Umbilical cord (tissue), 2 donors: Measurements from ENCODE around the gene TSC22D3. TPM values are rescaled to one million over a fixed set of nuclear protein-coding genes. Genes with fewer than 3 reads are reported as not detected.
"Not testable (repeated sequence)": the region's sequence is repeated elsewhere in the genome, so short reads cannot be mapped to it uniquely, and the experiment has no call there.

Source experiments
- DNase-seq: peaks from one replicate; pipeline ENCODE4 v3.0.0-alpha.2; 2015; ENCODE audit warnings: low spot score
- total RNA-seq: library from RNA; depleted of rRNA; stranded (reverse); fragments of >200 nt; gene quantifications from one replicate; pipeline ENCODE4 v1.2.3, GENCODE V29; 2014; ENCODE audit warnings: low replicate concordance; ENCODE audit not compliant: insufficient read depth

Gene TSC22D3
- total RNA-seq, 1 donor from 2014 or later, result 214 TPM

DNA sequence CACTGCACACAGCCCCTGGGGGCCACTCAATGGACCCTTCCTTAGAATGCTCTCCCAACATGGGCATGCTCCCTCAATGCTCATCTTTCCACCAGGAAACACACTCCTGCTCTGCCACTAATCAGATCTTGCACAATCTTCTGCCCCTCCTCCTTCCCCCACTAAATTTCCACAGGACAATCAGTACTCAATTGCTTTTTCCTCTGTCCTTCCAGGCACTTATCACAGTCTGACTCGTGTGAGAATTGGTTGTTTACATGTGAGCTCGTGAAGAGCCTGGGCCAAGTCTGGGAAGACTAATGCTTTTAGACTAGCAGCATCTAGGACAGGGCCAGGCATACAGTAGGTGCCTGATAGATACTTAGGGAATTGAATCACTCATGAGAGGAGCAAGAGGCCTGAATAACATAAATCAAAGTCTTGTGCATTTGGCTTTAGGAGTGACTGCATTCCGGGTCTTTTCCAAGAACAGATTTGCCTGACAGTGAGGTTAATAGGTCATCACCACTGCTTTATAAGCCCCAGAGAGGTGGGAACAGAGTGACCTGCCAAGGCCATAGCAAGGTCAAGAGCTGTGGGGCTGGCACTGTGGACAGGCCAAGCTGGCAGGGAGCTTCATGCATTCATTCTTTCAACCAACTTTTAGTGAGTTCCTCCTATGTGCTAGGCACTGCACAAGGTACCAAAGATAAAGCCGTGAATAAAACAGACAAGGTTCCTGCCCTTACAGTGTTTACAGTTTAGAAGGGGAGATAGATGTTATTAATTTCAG lies 92.3 kb downstream of the TSC22D3 start:
- DNase-seq, result no peak

DNA sequence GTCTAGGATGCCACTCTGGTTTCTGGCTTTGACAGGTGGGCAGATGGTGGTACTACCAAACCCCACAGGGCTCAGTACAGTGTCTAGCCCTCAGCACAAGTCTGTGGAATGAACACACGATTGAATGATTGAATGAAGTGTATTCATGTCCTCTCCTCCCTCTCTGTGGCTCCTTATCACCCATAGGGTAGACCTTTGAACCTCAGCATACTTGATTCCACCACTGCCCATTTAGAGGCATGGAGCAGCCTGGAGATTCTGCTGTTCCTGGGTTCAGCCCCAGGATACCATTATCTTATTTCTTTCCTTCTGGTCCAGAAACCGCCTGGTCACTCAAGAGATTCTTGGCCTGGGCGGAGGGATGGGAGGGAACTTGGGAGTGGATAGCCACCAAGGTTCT lies 93.3 kb downstream of the TSC22D3 start:
- DNase-seq, result no peak

DNA sequence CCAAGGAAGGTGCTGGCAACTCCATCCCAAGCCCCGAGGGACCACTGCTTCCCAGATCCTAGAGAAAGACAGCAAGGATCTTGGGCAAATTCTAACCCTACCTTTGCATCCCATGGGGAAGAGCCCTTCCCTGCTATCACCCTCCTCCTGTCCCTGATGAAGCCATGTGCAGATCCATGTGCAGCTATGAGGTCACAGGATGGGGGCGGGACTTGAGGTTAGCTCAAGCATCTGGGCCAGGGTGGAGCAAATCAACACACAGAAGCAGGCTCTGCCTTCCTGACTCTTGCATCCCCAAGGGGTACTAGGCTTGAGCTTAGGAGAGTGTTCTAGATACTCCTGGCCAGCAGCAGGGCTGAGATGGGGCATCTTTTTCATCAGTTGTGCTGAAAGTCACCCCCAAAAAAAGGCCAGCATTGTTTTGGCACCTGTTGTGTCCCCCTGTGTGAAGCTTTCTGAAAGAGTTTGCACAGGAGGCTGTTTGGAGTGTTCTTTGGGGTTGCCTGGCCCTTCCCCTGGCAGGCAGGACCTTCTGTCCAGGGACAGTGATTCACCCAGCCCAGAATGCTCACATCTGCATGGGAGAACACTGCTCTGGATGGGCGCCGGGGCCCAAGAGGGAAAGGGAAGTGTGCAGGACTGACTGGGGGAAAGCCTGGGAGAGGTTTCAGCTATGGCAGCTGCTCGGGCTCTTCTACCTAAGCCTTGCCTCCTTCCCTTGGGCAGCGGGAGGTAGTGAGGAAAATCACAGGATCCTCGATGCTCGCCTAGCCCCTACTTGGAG lies 96.4 kb downstream of the TSC22D3 start:
- DNase-seq, result no peak

- no peak for DNase-seq
These were observed 97.7 kb downstream of the TSC22D3 start for GRCh38 chrX:107677909-107678308.

GRCh38 chrX:107677501-107677901 lies 98.1 kb downstream of the TSC22D3 start:
- DNase-seq, result no peak

GRCh38 chrX:107676559-107677378 lies 98.8 kb downstream of the TSC22D3 start:
- DNase-seq, result peak; percentile 87

- peak; percentile 71 for DNase-seq
These were observed 99.6 kb downstream of the TSC22D3 start for GRCh38 chrX:107675823-107676555.

DNA sequence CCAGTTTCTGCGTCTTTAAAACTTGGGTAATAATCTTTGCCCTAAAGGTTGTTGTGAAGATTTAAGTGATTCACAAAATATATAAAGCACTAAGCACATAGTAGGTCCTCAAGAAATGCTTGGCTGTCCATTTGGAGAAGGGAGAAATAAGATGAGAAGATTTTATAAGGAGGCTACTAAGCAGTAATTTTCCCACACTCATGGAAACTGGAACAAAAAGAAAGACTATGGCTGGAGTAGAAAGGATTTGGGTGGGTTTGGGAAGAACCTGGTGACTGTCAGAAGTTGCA lies 100.3 kb downstream of the TSC22D3 start:
- no peak for DNase-seq

DNA sequence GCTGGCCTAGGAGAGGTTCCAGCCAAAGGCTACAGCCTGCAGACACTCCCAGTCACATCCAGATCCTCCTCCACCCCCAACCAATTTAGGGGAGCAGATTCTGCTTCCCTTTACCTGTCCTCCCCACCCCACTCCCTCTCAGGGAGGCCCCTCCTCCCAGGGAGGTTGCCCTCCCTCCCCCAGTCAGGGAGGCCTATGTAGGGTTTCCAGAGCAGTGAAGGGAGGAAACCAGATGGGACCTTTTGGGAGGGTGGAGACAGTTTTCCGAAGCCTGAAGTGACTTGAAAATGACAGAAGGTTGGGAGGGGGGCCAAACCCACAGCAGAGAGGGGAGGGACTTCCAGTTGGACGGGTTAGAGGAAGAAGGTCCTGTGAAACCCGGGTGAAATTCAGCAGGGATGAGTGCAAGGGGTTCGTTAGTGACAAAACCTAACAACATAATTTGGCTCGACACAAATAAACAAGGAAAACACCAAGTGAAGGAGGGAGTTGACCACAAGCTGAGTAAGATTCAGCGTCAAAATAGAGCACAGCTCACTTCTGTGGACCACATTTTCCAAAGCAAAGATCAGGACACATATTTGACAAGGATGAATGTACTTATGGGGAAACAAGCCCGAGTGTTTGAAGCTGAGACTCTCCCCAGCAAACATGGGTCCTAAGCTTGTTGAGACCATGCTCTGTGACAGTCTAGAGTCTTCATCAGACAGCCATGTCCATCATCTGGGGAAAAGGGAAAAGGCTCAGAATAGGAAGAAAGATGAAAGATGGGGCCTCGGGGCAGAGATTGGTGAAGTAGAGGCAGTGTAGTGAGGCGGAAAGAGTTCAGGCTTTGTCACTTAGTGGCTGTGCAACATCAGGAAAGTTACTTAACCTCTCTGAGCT lies 100.9 kb downstream of the TSC22D3 start:
- DNase-seq, result peak; percentile 63

GRCh38 chrX:107673933-107674479 lies 101.6 kb downstream of the TSC22D3 start:
- DNase-seq, result peak; percentile 72

DNA sequence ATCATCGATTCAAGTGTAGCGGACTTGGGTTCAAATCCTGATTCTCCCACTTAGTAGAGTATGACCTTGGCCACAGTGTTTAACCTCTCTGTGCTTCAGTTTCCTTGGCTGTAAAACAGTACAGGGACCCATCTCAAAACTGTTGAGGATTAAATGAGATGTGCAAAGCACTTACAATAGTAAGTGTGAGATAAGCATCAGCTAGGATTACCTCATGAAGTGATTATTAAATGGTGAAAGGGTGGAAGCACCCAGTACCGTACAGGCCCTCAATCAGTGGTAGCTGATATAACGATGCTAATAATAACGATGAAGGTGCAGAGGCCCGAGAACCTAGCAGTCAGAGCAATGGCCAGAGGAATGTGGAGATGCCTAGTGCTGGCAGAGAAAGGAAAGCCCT lies 102.2 kb downstream of the TSC22D3 start:
- DNase-seq, result no peak

DNA sequence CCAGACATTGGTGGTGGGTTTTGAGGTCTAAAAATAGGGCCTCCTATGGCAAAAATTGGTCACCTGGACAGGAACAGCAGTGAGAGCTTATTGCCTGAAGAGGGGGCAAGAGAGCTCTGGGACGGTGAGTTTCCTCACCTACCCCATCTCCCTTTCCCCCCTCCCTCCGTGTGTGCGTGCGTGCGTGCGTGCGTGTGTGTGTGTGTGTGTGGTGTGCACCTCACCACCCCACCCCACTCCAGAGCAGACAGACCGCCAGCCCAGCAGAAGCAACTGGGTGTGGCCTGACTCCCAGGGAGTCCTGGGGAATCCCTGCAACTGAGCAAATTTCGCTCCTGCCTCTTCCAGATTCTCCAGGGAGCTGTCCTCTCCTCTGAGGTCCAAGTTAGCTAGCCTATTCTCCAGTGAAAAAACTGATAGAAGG lies 102.6 kb downstream of the TSC22D3 start:
- DNase-seq, result peak; percentile 80

- not testable (repeated sequence) for DNase-seq
These were observed 104.3 kb downstream of the TSC22D3 start for GRCh38 chrX:107671256-107671655.

- no peak for DNase-seq
These were observed 105.5 kb downstream of the TSC22D3 start for GRCh38 chrX:107669885-107670628.

DNA sequence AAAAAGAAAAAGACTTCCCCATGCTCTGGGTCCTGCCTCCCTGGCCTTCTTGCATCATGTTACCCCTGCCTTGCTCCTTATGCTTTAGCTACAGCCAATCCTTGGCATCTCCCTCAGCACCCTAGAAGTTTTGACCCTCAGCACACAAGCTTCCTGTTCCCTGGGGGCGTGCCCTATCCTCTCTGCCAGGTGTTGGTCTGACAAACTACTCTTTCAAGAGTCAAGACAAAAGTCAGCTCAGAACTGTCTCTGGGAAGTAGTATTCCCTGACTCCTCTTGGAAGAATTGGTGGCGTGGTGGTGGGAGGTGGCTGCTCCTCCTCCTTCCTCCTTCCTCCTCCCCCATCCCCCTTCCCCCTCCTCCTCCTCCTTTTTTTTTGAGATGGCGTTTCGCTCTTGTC lies 106.3 kb downstream of the TSC22D3 start:
- DNase-seq, result no peak

DNA sequence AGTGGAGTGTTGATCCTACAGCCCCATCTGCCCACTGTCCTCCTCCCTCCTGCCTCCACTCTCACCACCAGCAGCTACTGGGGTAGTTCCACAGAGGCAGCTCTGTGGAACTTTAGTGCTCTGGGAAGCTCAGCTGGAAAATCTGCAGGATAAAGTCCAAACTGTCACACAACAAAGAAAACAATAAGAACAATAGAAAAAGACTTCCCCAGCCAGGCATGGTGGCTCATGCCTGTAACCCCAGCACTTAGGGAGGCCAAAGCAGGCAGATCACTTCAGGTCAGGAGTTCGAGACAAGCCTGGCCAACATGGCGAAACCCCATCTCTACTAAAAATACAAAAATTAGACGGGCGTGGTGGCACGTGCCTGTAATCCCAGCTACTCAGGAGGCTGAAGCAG lies 106.9 kb downstream of the TSC22D3 start:
- DNase-seq, result not testable (repeated sequence)

DNA sequence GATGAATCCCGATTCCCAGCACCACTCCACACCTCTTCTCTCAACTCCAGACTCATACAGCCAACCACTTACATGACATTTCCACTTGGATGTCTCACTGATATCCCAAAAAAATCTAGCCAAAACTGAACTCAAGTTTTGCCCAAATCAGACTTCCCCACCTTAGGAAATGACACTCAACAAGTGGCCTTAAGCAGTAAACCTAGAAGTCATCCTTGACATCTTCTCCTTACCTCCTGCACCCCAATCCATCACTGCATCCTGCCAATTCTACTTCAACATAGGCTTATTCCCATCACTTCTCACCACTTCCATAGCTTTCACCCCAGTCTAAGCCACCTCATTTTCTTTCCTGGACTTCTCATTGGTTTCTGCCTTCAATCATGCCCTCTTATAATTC lies 108.2 kb downstream of the TSC22D3 start:
- no peak for DNase-seq

DNA sequence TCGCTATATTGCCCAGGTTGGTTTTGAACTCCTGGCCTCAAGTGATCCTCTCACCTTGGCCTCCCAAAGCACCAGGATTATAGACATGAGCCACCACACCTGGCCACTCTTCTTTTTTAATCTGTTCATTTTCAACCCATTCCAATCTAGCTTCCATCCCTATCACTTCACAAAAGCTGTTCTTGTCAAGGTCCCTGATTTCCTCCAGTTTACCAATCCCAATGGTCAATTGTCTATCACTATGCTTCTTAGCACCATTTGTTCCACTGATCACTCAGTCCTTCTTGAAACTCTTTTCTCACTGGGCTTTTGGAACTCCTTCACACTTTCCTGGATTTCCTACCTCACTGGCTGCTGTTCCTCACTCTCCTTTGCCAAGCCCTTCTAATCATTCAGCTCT lies 108.7 kb downstream of the TSC22D3 start:
- no peak for DNase-seq
